ENCODE data around the gene PDE2A. TPM values are rescaled to one million over a fixed set of nuclear protein-coding genes. Genes with fewer than 3 reads are reported as not detected.

PDE2A gene
- total RNA-seq, 1 experiment from 2014 or later: 3.7 TPM

- TF ChIP-seq ZBTB43 (CRISPR knock-in tag; IDR thresholded peaks at IDR 0.05): no peak
- TF ChIP-seq NFE2L1 (CRISPR knock-in tag; IDR thresholded peaks at IDR 0.05): no peak
- no peak for TF ChIP-seq CBFB (CRISPR knock-in tag; IDR thresholded peaks at IDR 0.05; ENCODE audit: low read depth)
- no peak for TF ChIP-seq CDX4 (CRISPR knock-in tag; IDR thresholded peaks at IDR 0.05; ENCODE audit: borderline replicate concordance)
- TF ChIP-seq AR (CRISPR knock-in tag; IDR thresholded peaks at IDR 0.05): no peak
- TF ChIP-seq TCF7 (CRISPR knock-in tag; IDR thresholded peaks at IDR 0.05; ENCODE audit: low read depth): no peak
- TF ChIP-seq OVOL2 (CRISPR knock-in tag; IDR thresholded peaks at IDR 0.05; ENCODE audit: borderline replicate concordance): no peak
- TF ChIP-seq SMAD4 (CRISPR knock-in tag; IDR thresholded peaks at IDR 0.05): no peak
- no peak for TF ChIP-seq NFYB (CRISPR knock-in tag; conservative IDR thresholded peaks at IDR 0.05; ENCODE audit: low read depth)
These were observed 98.5 kb downstream of the PDE2A start (continued) for GRCh38 chr11:72575533-72576242.

DNA sequence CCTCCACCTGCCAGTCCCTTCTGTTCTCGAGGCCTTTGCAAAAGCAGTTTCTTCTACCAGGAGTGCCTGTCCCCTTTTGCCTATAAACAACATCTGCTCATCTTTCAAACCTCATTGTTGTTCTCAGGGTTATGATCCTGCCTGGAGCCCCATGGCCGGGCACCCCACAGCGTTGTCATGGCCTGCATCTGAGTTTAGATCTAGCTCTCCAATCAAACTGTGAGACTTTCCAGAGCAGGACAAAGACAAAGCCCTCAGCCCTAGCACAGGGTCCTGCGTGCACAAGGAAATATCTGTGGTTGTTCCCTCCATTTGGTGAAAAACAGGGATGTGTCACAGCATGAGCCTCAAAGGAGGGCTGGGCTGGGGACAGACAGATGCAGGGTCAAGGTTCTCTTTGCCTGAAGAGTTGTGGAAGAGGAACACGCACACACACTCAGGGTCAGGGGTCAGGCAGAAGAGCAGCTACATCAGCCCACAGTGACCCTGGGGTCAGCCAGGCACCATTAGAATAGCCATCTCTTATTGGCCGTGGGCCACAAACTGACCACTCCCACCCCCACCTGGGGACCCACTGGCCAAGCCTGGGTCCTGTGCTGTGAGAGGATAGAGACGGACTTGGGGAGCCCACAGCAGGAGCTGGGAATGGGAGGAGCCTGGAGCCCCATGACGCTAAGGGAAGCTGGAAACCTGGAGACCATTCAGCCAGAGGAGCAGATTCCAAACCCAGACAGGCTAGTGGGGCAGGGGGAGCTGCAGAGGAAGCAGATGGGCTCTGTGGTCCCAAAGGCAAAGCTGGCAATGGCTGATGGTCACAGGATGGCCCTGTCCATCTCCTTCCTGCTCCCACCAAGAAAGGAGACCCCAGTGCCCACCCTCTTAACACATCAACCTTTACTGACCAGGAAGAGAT lies 99.4 kb downstream of the PDE2A start:
- ATAC-seq (no peak), DNase-seq (ENCODE audit: low spot score) (no peak)
- ChIA-PET POLR2A (interaction anchor here (1.2 kb wide), 1 partner anchor 80 kb away, joined by 4 read pairs; no protein-coding TSS in a partner anchor), CTCF (interaction anchor here (0.9 to 2.9 kb wide), 14 partner anchors 9 to 352 kb away, joined by 3 to 144 read pairs (median 6); no protein-coding TSS in a partner anchor)
- Mint-ChIP-seq H3K27me3 (ENCODE audit: low read depth) (peaks cover 11% of the 10 kb centered on the region), H3K9me3 (no peaks in the 10 kb centered on the region), H3K27ac (no peak overlapping the region), H3K36me3 (no peaks in the 10 kb centered on the region), H3K4me1 (peaks cover 4% of the 10 kb centered on the region; the same call in 1 of the 2 replicates), H3K4me3 (no peak overlapping the region)
- no peak for TF ChIP-seq ZNF121 (CRISPR knock-in tag; IDR thresholded peaks at IDR 0.05)
- TF ChIP-seq FOXP1 (CRISPR knock-in tag; IDR thresholded peaks at IDR 0.05; ENCODE audit: borderline replicate concordance): no peak
- TF ChIP-seq SMAD3 (CRISPR knock-in tag; IDR thresholded peaks at IDR 0.05; ENCODE audit: borderline replicate concordance): no peak
- TF ChIP-seq ZNF671 (CRISPR knock-in tag; IDR thresholded peaks at IDR 0.05): no peak
- no peak for TF ChIP-seq FOXK1 (CRISPR knock-in tag; IDR thresholded peaks at IDR 0.05)
- TF ChIP-seq NFYB (CRISPR knock-in tag; conservative IDR thresholded peaks at IDR 0.05; ENCODE audit: low read depth): no peak

- ATAC-seq (no peak), DNase-seq (ENCODE audit: low spot score) (no peak)
- peaks cover 4% of the 10 kb centered on the region; the same call in 1 of the 2 replicates for H3K4me1 Mint-ChIP-seq
- ChIA-PET CTCF (interaction anchor here (0.5 to 2.9 kb wide), 43 partner anchors 10 to 646 kb away, joined by 3 to 144 read pairs (median 5); partner anchors contain the start of gene CLPB), POLR2A (interaction anchor here (1.2 kb wide), 1 partner anchor 79 kb away, joined by 4 read pairs; no protein-coding TSS in a partner anchor)
- no peak overlapping the region for H3K4me3 Mint-ChIP-seq
- H3K27ac Mint-ChIP-seq: no peak overlapping the region
- no peaks in the 10 kb centered on the region for H3K36me3 Mint-ChIP-seq
- H3K9me3 Mint-ChIP-seq: no peaks in the 10 kb centered on the region
- H3K27me3 Mint-ChIP-seq (ENCODE audit: low read depth): peaks cover 18% of the 10 kb centered on the region
- TF ChIP-seq, protein P1, sequence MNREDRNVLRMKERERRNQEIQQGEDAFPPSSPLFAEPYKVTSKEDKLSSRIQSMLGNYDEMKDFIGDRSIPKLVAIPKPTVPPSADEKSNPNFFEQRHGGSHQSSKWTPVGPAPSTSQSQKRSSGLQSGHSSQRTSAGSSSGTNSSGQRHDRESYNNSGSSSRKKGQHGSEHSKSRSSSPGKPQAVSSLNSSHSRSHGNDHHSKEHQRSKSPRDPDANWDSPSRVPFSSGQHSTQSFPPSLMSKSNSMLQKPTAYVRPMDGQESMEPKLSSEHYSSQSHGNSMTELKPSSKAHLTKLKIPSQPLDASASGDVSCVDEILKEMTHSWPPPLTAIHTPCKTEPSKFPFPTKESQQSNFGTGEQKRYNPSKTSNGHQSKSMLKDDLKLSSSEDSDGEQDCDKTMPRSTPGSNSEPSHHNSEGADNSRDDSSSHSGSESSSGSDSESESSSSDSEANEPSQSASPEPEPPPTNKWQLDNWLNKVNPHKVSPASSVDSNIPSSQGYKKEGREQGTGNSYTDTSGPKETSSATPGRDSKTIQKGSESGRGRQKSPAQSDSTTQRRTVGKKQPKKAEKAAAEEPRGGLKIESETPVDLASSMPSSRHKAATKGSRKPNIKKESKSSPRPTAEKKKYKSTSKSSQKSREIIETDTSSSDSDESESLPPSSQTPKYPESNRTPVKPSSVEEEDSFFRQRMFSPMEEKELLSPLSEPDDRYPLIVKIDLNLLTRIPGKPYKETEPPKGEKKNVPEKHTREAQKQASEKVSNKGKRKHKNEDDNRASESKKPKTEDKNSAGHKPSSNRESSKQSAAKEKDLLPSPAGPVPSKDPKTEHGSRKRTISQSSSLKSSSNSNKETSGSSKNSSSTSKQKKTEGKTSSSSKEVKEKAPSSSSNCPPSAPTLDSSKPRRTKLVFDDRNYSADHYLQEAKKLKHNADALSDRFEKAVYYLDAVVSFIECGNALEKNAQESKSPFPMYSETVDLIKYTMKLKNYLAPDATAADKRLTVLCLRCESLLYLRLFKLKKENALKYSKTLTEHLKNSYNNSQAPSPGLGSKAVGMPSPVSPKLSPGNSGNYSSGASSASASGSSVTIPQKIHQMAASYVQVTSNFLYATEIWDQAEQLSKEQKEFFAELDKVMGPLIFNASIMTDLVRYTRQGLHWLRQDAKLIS (CRISPR knock-in tag; IDR thresholded peaks at IDR 0.05; ENCODE audit: borderline replicate concordance): no peak
- TF ChIP-seq PREB (CRISPR knock-in tag; IDR thresholded peaks at IDR 0.05; ENCODE audit: borderline replicate concordance) (no peak), SP1 (CRISPR knock-in tag; conservative IDR thresholded peaks at IDR 0.05) (no peak), ESRRA (CRISPR knock-in tag; IDR thresholded peaks at IDR 0.05; ENCODE audit: borderline replicate concordance) (no peak), ERG (CRISPR knock-in tag; IDR thresholded peaks at IDR 0.05) (no peak)
These were observed 100.3 kb downstream of the PDE2A start for GRCh38 chr11:72573855-72574445.

Data from WTC11 (cell line).